SK-N-MC (cell line): Measurements from ENCODE around the gene SCARB2.

Source experiments
- EZH2 ChIP-seq: fragments of 200-600 bp; sonication (generic); IDR thresholded peaks from one replicate; pipeline ENCODE4 v1.6.1; 2017; ENCODE audit warnings: antibody characterized with exemption
- FOXP2 ChIP-seq: optimal IDR thresholded peaks from 2 replicates; pipeline ENCODE3; 2011; ENCODE audit warnings: mild to moderate bottlenecking, moderate library complexity; ENCODE audit not compliant: insufficient read depth; ENCODE audit errors: extremely low read length, control extremely low read depth
- POLR2AphosphoS5 ChIP-seq: IDR thresholded peaks from 2 replicates; pipeline ENCODE4 v1.6.1; 2012; ENCODE audit warnings: mild to moderate bottlenecking, low read depth, low read length, borderline replicate concordance

DNA sequence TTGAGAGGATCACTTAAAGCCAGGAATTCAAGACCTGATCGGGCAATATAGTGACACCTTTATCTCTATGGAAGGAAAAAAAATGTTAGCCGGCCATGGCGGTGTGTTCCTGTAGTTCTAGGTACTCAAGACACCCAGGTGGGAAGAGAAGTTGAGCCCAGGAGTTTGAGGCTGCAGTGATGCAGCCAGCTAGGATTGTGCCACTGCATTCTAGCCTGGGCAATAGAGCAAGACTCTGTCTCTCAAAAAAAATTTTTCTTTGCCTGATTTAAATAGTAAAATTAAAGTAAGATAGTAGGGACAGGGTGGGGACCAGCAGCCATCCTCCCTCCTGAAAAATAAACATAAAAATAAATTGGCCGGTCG, 21.0 kb upstream of the SCARB2 start:
- TF ChIP-seq EZH2 (no peak), POLR2AphosphoS5 (no peak), FOXP2 (no peak)
